GM12872 (cell line): ENCODE measurements around the gene B4GAT1.

ENCODE experiments used
- TF ChIP-seq, protein P1 (sequence below): IDR thresholded peaks from 3 replicates; pipeline ENCODE4 v1.5.1; 2011; ENCODE audit warnings: low read depth, mild to moderate bottlenecking, low read length, moderate library complexity; ENCODE audit not compliant: insufficient read depth

The B4GAT1 gene

GRCh38 chr11:66365166-66365565 is 17.7 kb upstream of the B4GAT1 start:
- TF ChIP-seq, protein P1, sequence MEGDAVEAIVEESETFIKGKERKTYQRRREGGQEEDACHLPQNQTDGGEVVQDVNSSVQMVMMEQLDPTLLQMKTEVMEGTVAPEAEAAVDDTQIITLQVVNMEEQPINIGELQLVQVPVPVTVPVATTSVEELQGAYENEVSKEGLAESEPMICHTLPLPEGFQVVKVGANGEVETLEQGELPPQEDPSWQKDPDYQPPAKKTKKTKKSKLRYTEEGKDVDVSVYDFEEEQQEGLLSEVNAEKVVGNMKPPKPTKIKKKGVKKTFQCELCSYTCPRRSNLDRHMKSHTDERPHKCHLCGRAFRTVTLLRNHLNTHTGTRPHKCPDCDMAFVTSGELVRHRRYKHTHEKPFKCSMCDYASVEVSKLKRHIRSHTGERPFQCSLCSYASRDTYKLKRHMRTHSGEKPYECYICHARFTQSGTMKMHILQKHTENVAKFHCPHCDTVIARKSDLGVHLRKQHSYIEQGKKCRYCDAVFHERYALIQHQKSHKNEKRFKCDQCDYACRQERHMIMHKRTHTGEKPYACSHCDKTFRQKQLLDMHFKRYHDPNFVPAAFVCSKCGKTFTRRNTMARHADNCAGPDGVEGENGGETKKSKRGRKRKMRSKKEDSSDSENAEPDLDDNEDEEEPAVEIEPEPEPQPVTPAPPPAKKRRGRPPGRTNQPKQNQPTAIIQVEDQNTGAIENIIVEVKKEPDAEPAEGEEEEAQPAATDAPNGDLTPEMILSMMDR: no peak

DNA sequence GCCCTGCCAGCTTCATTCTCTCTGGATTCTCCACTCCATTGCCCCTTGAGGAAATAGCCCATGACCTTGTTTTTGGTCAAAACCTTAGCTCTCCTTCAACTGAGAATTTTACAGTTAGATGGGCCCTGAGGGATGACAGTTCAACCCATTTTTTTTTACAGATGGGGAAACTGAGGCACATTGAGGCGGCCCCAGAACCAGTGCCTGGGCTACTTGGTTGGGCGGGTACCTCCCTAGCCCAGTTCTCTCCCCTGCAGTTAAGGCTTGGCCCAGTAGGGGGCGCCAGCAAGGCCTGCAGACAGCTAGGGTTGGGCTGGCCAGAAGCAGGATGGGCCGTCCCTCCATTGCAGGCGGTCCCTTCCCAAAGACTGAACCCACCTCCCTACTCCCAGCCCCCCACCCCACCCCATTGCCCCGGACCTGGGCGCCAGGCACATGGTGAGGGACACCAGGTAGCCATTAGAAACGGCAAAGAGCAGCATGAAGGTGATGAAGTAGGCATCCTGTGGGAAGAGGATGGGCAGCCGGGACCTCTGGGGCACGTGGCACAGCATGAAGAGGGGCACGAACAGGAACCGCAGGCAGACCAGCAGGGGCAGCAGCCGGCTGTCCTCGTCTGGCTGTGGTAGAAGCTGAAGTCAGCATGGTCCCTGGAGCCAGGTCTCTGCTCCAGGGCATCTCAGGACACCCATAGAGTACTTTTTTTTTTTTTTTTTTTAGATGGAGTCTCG is 16.5 kb upstream of the B4GAT1 start:
- TF ChIP-seq, protein P1: peak; percentile 93

DNA sequence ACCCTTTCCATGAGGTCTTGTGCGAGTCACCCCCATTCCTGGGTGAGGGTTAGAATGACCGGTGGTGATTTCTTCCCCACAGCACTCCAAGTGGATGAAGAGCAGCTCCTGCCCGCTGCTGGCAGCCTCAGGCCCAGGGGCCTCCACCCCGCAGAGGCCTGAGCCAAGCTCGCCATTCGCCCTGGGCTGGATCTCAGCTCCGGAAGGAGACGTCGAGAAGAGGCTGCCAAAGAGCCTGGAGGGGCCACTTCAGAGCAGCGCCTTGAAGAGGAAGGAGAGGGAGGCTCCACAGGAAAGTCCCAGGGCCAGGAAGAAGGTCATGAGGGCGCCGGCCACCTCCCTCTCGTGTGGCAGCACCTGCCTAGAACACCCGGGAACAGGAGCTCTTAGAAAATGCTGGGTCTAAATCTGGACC is 15.8 kb upstream of the B4GAT1 start:
- TF ChIP-seq, protein P1: no peak

GRCh38 chr11:66362481-66363147 is 15.2 kb upstream of the B4GAT1 start:
- TF ChIP-seq, protein P1: no peak

DNA sequence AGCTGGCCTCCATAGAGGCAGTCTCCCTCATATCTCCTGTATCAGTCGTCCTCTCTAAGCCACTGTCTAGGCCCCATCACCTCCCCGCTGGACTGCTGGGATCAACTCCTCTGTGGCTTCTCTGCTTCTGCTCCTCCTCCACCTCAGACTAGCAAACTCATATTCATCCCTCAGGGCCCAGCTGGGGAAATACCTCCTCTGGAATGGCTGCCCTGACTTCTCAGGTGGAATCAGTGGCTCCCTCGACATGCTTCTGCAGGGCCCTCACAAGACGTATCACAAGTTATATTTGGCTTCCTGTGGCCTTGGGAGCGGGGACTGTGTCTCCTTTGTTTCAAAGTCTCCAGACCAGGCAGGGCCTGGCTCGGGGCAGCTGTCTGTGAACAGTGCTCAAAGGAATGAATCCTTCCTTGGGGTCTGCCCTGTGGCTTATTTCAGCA is 14.1 kb upstream of the B4GAT1 start:
- TF ChIP-seq, protein P1: no peak

- TF ChIP-seq, protein P1: no peak
Measured at GRCh38 chr11:66360406-66361073, 13.1 kb upstream of the B4GAT1 start.

DNA sequence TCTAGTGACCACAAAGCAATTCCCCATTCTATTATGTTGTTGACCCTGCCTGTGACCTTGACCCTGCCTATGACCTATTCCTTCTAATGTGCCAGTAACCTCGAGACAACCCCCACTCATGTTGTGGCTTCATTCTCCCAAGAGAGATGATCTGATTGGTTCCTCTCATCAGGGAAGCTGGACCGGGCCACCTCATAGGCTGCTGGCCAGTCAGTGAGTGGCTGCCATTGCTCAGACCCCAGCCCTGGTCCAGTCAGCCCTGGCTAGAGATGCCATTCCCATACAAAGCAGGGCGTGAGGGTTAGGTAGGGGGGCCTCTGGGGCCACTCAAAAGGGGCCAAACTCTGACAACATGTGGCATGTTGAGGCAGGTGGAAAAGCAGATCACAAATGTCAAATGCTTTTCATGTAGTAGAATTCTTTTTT is 12.2 kb upstream of the B4GAT1 start:
- TF ChIP-seq, protein P1: no peak
